Posterior vena cava (tissue), 2 donors: ENCODE measurements around the gene UBE2M. TPM values are rescaled to one million over a fixed set of nuclear protein-coding genes. Genes with fewer than 3 reads are reported as not detected.
"Not testable (repeated sequence)": the region's sequence is repeated elsewhere in the genome, so short reads cannot be mapped to it uniquely, and the experiment has no call there.

Source experiments
- DNase-seq: peaks from one replicate; pipeline ENCODE4 v3.0.0-alpha.2; 2020; ENCODE audit warnings: low spot score
- intact Hi-C, 2 donors: fragments of 100-400 bp; cut with DNase I; formaldehyde crosslinking; loops; one replicate each; pipeline versions ENCODE4 v1.14.1 to v1.14.2; 2022 to 2023
- long read RNA-seq, 2 donors: library from polyadenylated mRNA; unstranded; transcript quantifications; one replicate each; pipeline ENCODE4 v2.0.0, GENCODE V29; 2020 to 2021
- total RNA-seq, 2 donors: library from RNA; stranded (reverse); fragmentation: NEBNext Ultra II Directional; extraction: Animal tissue kit (Norgen Biotek cat#: 25700); gene quantifications; one replicate each; pipeline ENCODE4 v1.2.1, GENCODE V29; 2021
- donor health status: DM: yes; HTN: yes; CAD: no.
- donor health status: DM: yes; HTN: yes; CAD: no.

Gene UBE2M
- total RNA-seq, result 10 to 100 TPM; 53.3 to 60.0 TPM
- long read RNA-seq, donor 1, transcript UBE2M-201 (6 exons, 1,508 nt), result major isoform, 40 of 43 reads
- long read RNA-seq, donor 1, partial matches to known transcripts, result 2 of 43 reads
- long read RNA-seq, donor 1, other reads (novel, unspliced or antisense), result 1 of 43 reads
- long read RNA-seq, donor 2, partial matches to known transcripts, result 0 of 6 reads
- long read RNA-seq, donor 2, other reads (novel, unspliced or antisense), result 1 of 6 reads

GRCh38 chr19:58558066-58558622 is at the start of gene UBE2M:
Gene UBE2M (minus strand): TSS chr19:58558611. CDS start chr19:58558381, 230 bp downstream.
- intact Hi-C loops, result no loop called here
- DNase-seq, result peak; percentile 91

- intact Hi-C loops, DNase-seq: not testable (repeated sequence)
These were observed 48.8 kb upstream of the UBE2M start for GRCh38 chr19:58607213-58607612.

- DNase-seq, result not testable (repeated sequence)
These were observed 48.0 kb upstream of the UBE2M start for GRCh38 chr19:58606251-58606896.

DNA sequence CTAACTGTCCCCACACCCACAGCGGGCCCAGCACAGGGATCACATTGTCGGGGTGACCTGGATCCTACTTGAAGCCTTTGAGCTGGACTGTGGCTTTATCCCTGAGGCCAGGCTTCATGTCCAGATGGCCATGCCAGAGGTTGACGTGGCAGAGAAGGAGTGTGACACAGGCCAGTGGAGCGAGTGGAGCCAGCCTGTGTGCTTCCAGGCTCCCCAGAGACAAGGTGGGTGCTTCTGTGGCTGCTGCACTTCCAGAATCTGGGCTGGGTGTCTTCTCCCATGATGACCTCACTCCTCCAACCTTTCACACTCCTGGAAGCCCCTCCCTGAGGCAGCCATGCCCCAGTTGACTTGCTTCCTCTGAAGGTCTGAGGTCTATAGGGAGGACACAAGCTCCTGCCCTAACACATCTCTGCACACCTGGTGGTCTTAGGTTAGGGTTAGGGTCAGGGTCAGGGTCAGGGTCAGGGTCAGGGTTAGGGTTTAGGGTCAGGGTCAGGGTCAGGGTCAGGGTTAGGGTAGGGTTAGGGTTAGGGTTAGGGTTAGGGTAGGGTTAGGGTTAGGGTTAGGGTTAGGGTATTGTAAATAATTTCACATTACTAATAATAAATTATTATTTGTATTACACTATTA is 27.8 kb upstream of the UBE2M start:
- no peak for DNase-seq
- intact Hi-C loops, result no loop called here

More at GRCh38 chr19:58606251-58606896, 48.0 kb upstream of the UBE2M start:
- intact Hi-C loops, result not testable (repeated sequence)

DNA sequence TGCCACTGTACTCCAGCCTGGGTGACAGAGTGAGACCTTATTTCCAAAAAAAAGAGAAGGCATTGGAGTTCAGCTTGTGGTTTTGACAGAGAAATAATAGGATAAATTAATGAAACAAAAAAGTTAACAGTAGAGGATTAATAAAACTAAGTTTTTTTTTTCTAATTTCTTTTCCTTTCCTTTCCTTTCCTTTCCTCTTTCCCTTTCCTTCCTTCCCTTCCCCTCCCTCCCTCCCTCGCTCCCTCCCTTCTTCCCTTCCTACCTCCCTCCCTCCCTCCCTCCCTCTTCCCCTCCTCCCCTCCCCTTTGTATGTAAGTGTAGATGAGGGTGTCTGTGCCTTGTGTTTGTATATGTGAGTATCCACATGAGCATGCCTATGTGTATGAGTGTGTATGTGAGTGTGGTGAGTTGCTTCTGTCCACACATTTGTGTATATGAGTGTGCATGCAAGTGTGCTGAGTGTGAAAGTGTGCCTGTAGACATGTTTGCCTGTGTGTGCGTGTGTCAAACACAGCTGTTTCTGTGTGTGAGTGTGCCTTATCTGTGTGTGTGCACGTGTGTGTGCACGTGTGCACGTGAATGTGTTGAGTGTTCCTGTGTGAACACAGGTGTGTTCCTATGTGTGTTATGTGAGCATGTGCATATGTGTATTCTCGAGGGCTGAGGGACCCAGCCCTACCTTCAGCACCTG is 27.2 kb upstream of the UBE2M start:
- DNase-seq, result no peak
- intact Hi-C loops, result no loop called here

- DNase-seq, result no peak
These were observed 26.4 kb upstream of the UBE2M start for GRCh38 chr19:58584498-58585441.

DNA sequence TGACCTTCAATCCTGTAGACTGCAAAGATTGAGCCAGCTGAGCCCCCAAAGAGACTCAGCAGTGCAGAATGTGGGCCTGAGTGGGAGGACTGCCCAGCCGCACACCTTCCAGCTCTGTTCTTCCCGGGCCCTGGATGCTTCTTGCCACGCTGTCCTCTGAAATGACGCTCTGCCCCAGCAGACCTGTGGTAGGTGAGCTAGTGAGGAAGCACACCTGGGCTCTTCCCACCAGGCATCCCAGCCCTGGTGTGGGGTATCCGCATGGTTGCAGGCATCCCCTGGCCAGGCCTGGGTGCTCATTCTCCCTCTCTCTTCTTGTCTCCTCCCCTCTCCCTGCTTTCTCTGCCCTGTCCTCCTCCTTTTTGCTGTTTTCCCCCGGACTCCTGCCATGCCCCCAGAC is 24.6 kb upstream of the UBE2M start:
- peak; percentile 56 for DNase-seq
- intact Hi-C loops, result no loop called here

More at GRCh38 chr19:58584498-58585441, 26.4 kb upstream of the UBE2M start:
- intact Hi-C loops, result no loop called here

- DNase-seq, result peak; percentile 97
- intact Hi-C loops, result no loop called here
These were observed 23.1 kb upstream of the UBE2M start for GRCh38 chr19:58581227-58582141.

DNA sequence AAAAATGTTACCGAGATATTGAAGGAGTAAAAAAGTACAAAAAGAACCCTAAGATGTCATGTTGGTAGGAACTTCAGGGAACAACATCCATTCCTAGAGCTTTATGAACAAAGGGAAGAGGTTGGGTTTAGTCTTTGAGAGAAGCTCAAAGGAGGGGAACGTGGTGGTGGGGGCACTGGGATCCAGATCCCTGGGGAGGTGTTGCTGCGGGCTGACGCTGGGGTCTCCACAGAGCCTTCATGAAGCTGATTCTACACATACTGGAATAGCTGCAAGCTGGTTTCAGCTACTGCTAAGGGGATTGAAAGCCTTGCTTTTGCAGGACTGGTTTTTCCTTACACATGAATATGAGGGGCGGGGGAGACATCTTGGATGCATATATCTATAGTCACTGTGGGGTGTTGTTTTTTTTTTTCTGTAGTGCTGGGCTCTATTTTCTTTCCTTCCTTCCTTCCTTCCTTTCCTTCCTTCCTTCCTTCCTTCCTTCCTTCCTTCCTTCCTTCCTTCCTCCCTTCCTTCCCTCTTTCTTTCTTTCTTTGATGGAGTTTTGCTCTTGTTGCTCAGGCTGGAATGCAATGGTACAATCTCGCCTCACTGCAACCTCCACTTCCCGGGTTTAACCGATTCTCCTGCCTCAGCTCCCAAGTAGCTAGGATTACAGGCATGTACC is 21.2 kb upstream of the UBE2M start:
- DNase-seq, result no peak
- intact Hi-C loops, result no loop called here

- intact Hi-C loops, result no loop called here
- DNase-seq, result peak; percentile 79
These were observed 19.9 kb upstream of the UBE2M start for GRCh38 chr19:58578012-58578925.

- DNase-seq, intact Hi-C loops: not testable (repeated sequence)
These were observed 19.2 kb upstream of the UBE2M start for GRCh38 chr19:58577581-58577980.

DNA sequence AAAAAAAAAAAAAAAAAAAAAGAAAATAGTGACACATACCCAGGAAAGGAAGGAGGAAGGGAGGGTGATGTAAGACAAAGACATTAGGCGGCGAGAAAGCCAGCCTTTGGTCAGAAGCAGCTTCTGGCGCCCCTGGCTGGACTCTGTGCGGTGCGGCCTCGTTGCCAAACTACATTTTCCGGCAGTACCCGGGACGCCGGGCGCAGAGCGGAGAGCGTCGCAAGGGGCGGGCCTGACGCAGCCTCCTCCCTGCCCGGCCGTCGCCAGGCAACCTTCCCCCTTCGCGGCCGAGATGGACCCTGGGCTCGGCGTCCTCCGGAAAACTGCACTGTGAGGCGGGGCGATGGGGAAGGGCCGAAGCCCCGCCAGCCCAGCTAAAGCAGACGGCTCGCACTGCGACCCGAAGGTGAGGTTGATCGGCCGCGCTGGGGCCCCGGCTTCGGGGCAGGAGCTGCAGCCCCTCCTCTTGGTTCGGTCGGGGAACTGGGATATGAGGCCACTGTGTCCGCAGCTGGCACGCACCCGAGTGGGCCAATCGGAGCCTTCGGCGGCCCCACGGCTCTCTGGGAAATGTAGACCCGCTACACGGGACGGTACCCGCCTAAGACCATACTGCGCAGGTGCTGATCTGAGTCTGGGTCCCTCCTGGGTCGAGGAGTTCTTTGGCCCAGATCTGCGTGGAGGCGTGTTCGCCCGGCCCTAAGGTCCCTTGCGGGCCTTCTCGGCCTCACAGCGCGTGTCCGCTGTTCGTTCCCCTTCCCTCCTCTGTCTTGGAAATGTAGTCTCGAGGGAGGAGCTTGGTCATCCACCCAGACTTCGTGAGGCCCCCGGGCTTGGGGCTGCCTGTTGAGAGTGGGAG is 17.0 kb upstream of the UBE2M start:
- intact Hi-C loops, result no loop called here

GRCh38 chr19:58573658-58574164 is 15.3 kb upstream of the UBE2M start:
- intact Hi-C loops, result no loop called here
- DNase-seq, result no peak

More for the DNA sequence above, 17.0 kb upstream of the UBE2M start:
- DNase-seq, result peak; percentile 97

- intact Hi-C loops, result no loop called here
- DNase-seq, result peak; percentile 100
These were observed 14.6 kb upstream of the UBE2M start, which contains the start of gene MZF1 for GRCh38 chr19:58572818-58573657. Gene MZF1 (minus strand): TSS chr19:58573335. CDS start chr19:58571389, 1,946 bp downstream.
